Stimulated activated CD4-positive, alpha-beta T cell treated with anti-CD3 and anti-CD28 coated beads, Interleukin-4, amount 100 ng/mL, for 48 hours (primary cell): ENCODE measurements around the gene CHMP1A.
A peak's percentile ranks its signal among the peaks of the same experiment; 100 is the strongest.
"Not testable (repeated sequence)": the region's sequence is repeated elsewhere in the genome, so short reads cannot be mapped to it uniquely, and the experiment has no call there.

Source experiments
- DNase-seq, 2 donors: peaks; one replicate each; pipeline ENCODE4 v3.0.0-alpha.2; 2020; ENCODE audit warnings: low read depth in 2 of 2

The CHMP1A gene

GRCh38 chr16:89658221-89658879, 842 bp upstream of the CHMP1A start:
- DNase-seq, result peak in 1 of 2 donors; percentile 17

GRCh38 chr16:89656435-89657121, 930 bp downstream of the CHMP1A start:
- DNase-seq, result no peak

- no peak for DNase-seq
These were observed 2.4 kb downstream of the CHMP1A start for GRCh38 chr16:89655062-89655643.

GRCh38 chr16:89653656-89654295, 3.7 kb downstream of the CHMP1A start:
- DNase-seq, result no peak

- no peak for DNase-seq
These were observed 5.9 kb downstream of the CHMP1A start for GRCh38 chr16:89651584-89651983.

GRCh38 chr16:89646906-89647305, 10.6 kb downstream of the CHMP1A start:
- DNase-seq, result no peak

- no peak for DNase-seq
These were observed 11.2 kb downstream of the CHMP1A start for GRCh38 chr16:89646270-89646669.

GRCh38 chr16:89645122-89645521, 12.4 kb downstream of the CHMP1A start:
- no peak for DNase-seq

- DNase-seq, result no peak
These were observed 13.7 kb downstream of the CHMP1A start for GRCh38 chr16:89643769-89644300.

- no peak for DNase-seq
These were observed 14.9 kb downstream of the CHMP1A start for GRCh38 chr16:89642574-89642973.

- no peak for DNase-seq
These were observed 15.9 kb downstream of the CHMP1A start for GRCh38 chr16:89641458-89642119.

- DNase-seq, result no peak
These were observed 18.1 kb downstream of the CHMP1A start for GRCh38 chr16:89639385-89639784.

GRCh38 chr16:89638455-89638854, 19.1 kb downstream of the CHMP1A start:
- no peak for DNase-seq

- no peak for DNase-seq
These were observed 20.1 kb downstream of the CHMP1A start for GRCh38 chr16:89637379-89637778.

GRCh38 chr16:89636663-89637062, 20.8 kb downstream of the CHMP1A start:
- DNase-seq, result no peak

GRCh38 chr16:89634463-89635385, 22.8 kb downstream of the CHMP1A start:
- not testable (repeated sequence) for DNase-seq

- no peak for DNase-seq
These were observed 24.4 kb downstream of the CHMP1A start for GRCh38 chr16:89633064-89633631.

GRCh38 chr16:89629827-89630610, 27.5 kb downstream of the CHMP1A start:
- DNase-seq, result no peak
